Hindlimb muscle (tissue), 1 donor: ENCODE data around the gene STAM. TPM values are rescaled to one million over a fixed set of nuclear protein-coding genes. Genes with fewer than 3 reads are reported as not detected.

Experiments
- polyA plus RNA-seq: library from polyadenylated mRNA; unstranded; fragments of 120-200 nt; gene quantifications from one replicate; pipeline ENCODE4 v1.2.1, GENCODE V29; 2013; ENCODE audit not compliant: insufficient read length

The STAM gene
- polyA plus RNA-seq, 1 donor: 24.2 TPM

Other genes starting within 250 kb of the STAM start
- 0.71 TPM for gene ST8SIA6, start 189.6 kb upstream of the STAM start, polyA plus RNA-seq
- 137 TPM for gene HACD1, start 26.8 kb upstream of the STAM start, polyA plus RNA-seq
- gene TMEM236, start 108.0 kb downstream of the STAM start, polyA plus RNA-seq: 0.49 TPM
- gene MRC1, start 165.2 kb downstream of the STAM start, polyA plus RNA-seq: 13.7 TPM